PC-3 (cell line): ENCODE results near the gene TCF12. TPM values are rescaled to one million over a fixed set of nuclear protein-coding genes. Genes with fewer than 3 reads are reported as not detected.
"Not testable (repeated sequence)": the region's sequence is repeated elsewhere in the genome, so short reads cannot be mapped to it uniquely, and the experiment has no call there.

Experiments
- ATAC-seq: fragments of 200-7000 bp; cut with Tn5 transposase; 2 replicates; pipeline ENCODE4 v1.9.1; 2020; ENCODE audit warnings: mild to moderate bottlenecking, moderate library complexity
- BruUV-seq: library from RNA; stranded (reverse); fragments of 400-500 nt; replicated peaks from 2 replicates; lab custom pipeline; 2021; lab: Mats Ljungman, UMichigan
- CTCF ChIA-PET: fragments of 300-600 bp; sonication (Branson Sonifier 250); formaldehyde crosslinking; loops from one replicate; lab custom pipeline; 2022; ENCODE audit warnings: antibody characterized with exemption; lab: Charles Lee
- POLR2A ChIA-PET: fragments of 300-600 bp; sonication (Branson Sonifier 250); formaldehyde crosslinking; loops from one replicate; lab custom pipeline; 2022; ENCODE audit warnings: antibody characterized with exemption; ENCODE audit not compliant: unreplicated experiment; lab: Charles Lee
- DNase-seq: peaks from one replicate; pipeline ENCODE4 v3.0.0-alpha.2; 2015
- H2AFZ ChIP-seq: fragments of 300-600 bp; sonication (generic); 2 replicates; pipeline ENCODE4 v1.6.0; 2016; ENCODE audit warnings: antibody characterized with exemption, low read length
- H3F3A ChIP-seq: fragments of 300-600 bp; sonication (generic); one replicate; pipeline ENCODE4 v1.6.0; 2017; ENCODE audit warnings: antibody characterized with exemption, low read length, control low read depth, mild to moderate bottlenecking; ENCODE audit not compliant: unreplicated experiment
- H3K27ac ChIP-seq: fragments of 300-600 bp; sonication (generic); 2 replicates; pipeline ENCODE4 v1.5.1; 2016; ENCODE audit warnings: mild to moderate bottlenecking, low read length
- H3K27me3 ChIP-seq: fragments of 300-600 bp; sonication (generic); 2 replicates; pipeline ENCODE4 v1.6.1; 2016; ENCODE audit warnings: low read length, mixed read lengths
- H3K36me3 ChIP-seq: fragments of 300-600 bp; sonication (generic); 2 replicates; pipeline ENCODE4 v1.6.1; 2016; ENCODE audit warnings: low read depth, mixed run types, low read length, mixed read lengths
- H3K4me1 ChIP-seq: fragments of 300-600 bp; sonication (generic); 2 replicates; pipeline ENCODE4 v1.5.1; 2016; ENCODE audit warnings: low read length; ENCODE audit not compliant: insufficient read depth
- H3K4me2 ChIP-seq: fragments of 300-600 bp; sonication (generic); 2 replicates; pipeline ENCODE4 v1.6.0; 2016; ENCODE audit warnings: low read length
- H3K4me3 ChIP-seq: fragments of 300-600 bp; sonication (generic); 2 replicates; pipeline ENCODE4 v1.5.1; 2016; ENCODE audit warnings: mild to moderate bottlenecking, low read length, mixed read lengths
- H3K79me2 ChIP-seq: fragments of 300-600 bp; sonication (generic); 2 replicates; pipeline ENCODE4 v1.6.1; 2017; ENCODE audit warnings: low read length, mixed read lengths
- H3K9ac ChIP-seq: fragments of 300-600 bp; sonication (generic); 2 replicates; pipeline ENCODE4 v1.6.0; 2016; ENCODE audit warnings: mild to moderate bottlenecking, low read length
- H3K9me2 ChIP-seq: fragments of 300-600 bp; sonication (generic); replicated peaks from 2 replicates; pipeline ENCODE4 v1.6.1; 2016; ENCODE audit warnings: mixed run types, low read length, mixed read lengths
- H3K9me3 ChIP-seq: fragments of 300-600 bp; sonication (generic); 2 replicates; pipeline ENCODE4 v1.6.1; 2016; ENCODE audit warnings: low read length, mixed read lengths
- H4K20me1 ChIP-seq: fragments of 300-600 bp; sonication (generic); 2 replicates; pipeline ENCODE4 v1.6.1; 2016; ENCODE audit warnings: low read length, mixed read lengths
- EZH2 ChIP-seq: fragments of 300-600 bp; sonication (generic); IDR thresholded peaks from one replicate; pipeline ENCODE4 v1.6.1; 2017; ENCODE audit warnings: antibody characterized with exemption, mild to moderate bottlenecking, low read length; ENCODE audit not compliant: unreplicated experiment
- EZH2phosphoT487 ChIP-seq: fragments of 300-600 bp; sonication (generic); IDR thresholded peaks from 2 replicates; pipeline ENCODE4 v1.6.1; 2018; ENCODE audit warnings: mild to moderate bottlenecking, antibody characterized with exemption, low read length, borderline replicate concordance
- intact Hi-C: fragments of 100-400 bp; cut with micrococcal nuclease; formaldehyde crosslinking; loops from 2 replicates; pipeline ENCODE4 v1.9.0; 2023
- total RNA-seq: library from RNA; depleted of rRNA; stranded (reverse); fragments of >200 nt; gene quantifications from 2 replicates; pipeline ENCODE4 v1.2.3, GENCODE V29; 2014
- TF ChIP-seq, protein P1 (sequence below): fragments of 300-600 bp; sonication (generic); conservative IDR thresholded peaks from 2 replicates; pipeline ENCODE4 v1.5.1; 2017; ENCODE audit warnings: antibody characterized with exemption, low read depth, mild to moderate bottlenecking, low read length

The TCF12 gene
- total RNA-seq, 1 experiment from 2014 or later: 103 TPM

DNA sequence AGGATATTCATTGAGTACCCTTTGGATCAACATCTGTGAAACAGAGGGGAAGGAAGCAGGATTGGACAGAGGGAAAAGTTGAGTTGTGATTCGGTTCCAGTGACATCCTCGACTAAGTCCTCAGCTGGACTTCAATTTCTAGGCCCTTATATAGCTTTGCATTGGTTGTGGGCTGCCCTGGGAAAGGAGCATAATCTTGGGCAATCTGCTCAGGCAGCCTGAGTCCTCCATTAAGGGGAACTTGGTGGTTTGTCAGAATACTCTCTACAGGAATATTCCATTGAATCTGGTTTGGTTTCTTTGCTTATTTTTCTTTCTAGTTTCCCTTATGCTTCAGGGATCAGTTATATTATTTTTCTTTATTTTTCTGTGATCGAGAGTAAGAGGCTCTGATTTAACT is 94.1 kb downstream of the TCF12 start:
- H3K4me1 ChIP-seq: peaks cover 40% of the 10 kb centered on the region
- no peak overlapping the region for H3K9ac ChIP-seq
- H3K9me3 ChIP-seq: no peaks in the 10 kb centered on the region
- H3F3A ChIP-seq: no peaks in the 10 kb centered on the region
- ChIA-PET CTCF (no interaction called here), POLR2A (no interaction called here)
- no peaks in the 10 kb centered on the region for H3K36me3 ChIP-seq
- no peaks in the 10 kb centered on the region for H3K9me2 ChIP-seq
- no peak for ATAC-seq
- no peaks in the 10 kb centered on the region for H3K27me3 ChIP-seq
- H3K27ac ChIP-seq: no peak overlapping the region
- H3K4me3 ChIP-seq: no peak overlapping the region
- peaks cover 40% of the 10 kb centered on the region for H3K79me2 ChIP-seq
- intact Hi-C loops: loop anchor here (10.0 kb wide), 1 partner anchor 202 kb away; no protein-coding TSS in a partner anchor
- no peak for DNase-seq
- H4K20me1 ChIP-seq: no peaks in the 10 kb centered on the region
- TF ChIP-seq EZH2: no peak
- TF ChIP-seq, protein P1, sequence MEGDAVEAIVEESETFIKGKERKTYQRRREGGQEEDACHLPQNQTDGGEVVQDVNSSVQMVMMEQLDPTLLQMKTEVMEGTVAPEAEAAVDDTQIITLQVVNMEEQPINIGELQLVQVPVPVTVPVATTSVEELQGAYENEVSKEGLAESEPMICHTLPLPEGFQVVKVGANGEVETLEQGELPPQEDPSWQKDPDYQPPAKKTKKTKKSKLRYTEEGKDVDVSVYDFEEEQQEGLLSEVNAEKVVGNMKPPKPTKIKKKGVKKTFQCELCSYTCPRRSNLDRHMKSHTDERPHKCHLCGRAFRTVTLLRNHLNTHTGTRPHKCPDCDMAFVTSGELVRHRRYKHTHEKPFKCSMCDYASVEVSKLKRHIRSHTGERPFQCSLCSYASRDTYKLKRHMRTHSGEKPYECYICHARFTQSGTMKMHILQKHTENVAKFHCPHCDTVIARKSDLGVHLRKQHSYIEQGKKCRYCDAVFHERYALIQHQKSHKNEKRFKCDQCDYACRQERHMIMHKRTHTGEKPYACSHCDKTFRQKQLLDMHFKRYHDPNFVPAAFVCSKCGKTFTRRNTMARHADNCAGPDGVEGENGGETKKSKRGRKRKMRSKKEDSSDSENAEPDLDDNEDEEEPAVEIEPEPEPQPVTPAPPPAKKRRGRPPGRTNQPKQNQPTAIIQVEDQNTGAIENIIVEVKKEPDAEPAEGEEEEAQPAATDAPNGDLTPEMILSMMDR: no peak
- TF ChIP-seq EZH2phosphoT487: no peak
- no peak overlapping the region for H2AFZ ChIP-seq
- no TSS peak for BruUV-seq
- no peak overlapping the region for H3K4me2 ChIP-seq

DNA sequence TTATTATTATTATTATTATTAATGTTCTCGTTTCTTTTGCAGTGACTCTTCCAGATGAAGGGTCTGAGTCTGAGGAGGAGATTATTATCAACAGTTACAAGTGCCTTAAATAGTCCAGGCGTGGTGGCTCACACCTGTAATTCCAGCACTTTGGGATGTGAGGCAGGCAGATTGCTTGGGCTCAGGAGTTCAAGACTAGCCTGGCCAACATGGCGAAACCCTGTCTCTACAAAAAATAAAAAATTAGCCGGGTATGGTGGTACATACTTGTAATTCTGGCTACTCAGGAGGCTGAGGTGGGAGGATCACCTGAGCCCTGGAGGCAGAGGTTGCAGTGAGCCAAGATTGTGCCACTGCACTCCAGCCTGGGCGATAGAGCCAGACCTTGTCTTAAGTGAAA is 96.5 kb downstream of the TCF12 start:
- peak overlapping the region; percentile 62; the same call in 1 of the 2 replicates for H3K27ac ChIP-seq
- H2AFZ ChIP-seq, H3K9me2 ChIP-seq, H3K4me3 ChIP-seq, ATAC-seq, H3K27me3 ChIP-seq, H3K9me3 ChIP-seq, H3K4me2 ChIP-seq, DNase-seq, H3K9ac ChIP-seq, POLR2A ChIA-PET, H3F3A ChIP-seq, CTCF ChIA-PET, BruUV-seq, H4K20me1 ChIP-seq, H3K36me3 ChIP-seq: not testable (repeated sequence)
- peaks cover 44% of the 10 kb centered on the region for H3K4me1 ChIP-seq
- intact Hi-C loops: loop anchor here (10.0 kb wide), 1 partner anchor 200 kb away; no protein-coding TSS in a partner anchor
- H3K79me2 ChIP-seq: peaks cover 37% of the 10 kb centered on the region

DNA sequence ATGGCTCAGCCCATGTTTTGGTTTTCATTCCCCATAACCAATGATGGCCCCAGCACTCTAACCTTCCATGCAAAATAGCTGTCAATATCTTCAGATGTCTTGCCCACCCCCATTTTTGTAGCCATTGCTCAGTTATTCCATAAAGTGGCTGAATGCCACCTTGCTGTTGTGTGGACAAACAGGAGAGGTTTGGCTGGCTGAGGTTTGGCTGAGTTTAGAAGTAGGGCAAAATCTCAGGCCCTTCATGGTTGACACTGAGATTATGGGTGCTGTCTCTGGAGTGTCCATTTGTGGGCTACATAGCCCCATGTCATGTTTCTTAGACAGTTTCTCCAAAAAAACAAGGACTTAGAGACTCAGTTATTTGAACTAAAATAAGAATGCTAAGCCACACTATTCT is 96.9 kb downstream of the TCF12 start:
- 0 out of 2 replicates have a peak overlapping the region, but pooled peaks have one; percentile 20 for H3K4me2 ChIP-seq
- ChIA-PET POLR2A (no interaction called here), CTCF (no interaction called here)
- H3K27me3 ChIP-seq: no peaks in the 10 kb centered on the region
- no peak for DNase-seq
- no peaks in the 10 kb centered on the region for H3K36me3 ChIP-seq
- H3K4me3 ChIP-seq: no peak overlapping the region
- TF ChIP-seq EZH2 (no peak), EZH2phosphoT487 (no peak)
- TF ChIP-seq, protein P1: no peak
- no peaks in the 10 kb centered on the region for H3K9me3 ChIP-seq
- H3K9me2 ChIP-seq: no peaks in the 10 kb centered on the region
- H3K79me2 ChIP-seq: peaks cover 37% of the 10 kb centered on the region
- intact Hi-C loops: loop anchor here (10.0 kb wide), 1 partner anchor 199 kb away; no protein-coding TSS in a partner anchor
- H3K27ac ChIP-seq: peak overlapping the region; percentile 62
- ATAC-seq: no peak
- no peak overlapping the region for H3K9ac ChIP-seq
- BruUV-seq: no TSS peak
- H3F3A ChIP-seq: no peaks in the 10 kb centered on the region
- H2AFZ ChIP-seq: no peak overlapping the region
- no peaks in the 10 kb centered on the region for H4K20me1 ChIP-seq
- H3K4me1 ChIP-seq: peaks cover 39% of the 10 kb centered on the region
